Epithelial cell of alveolus of lung (primary cell): ENCODE results near the gene TSEN2. TPM values are rescaled to one million over a fixed set of nuclear protein-coding genes. Genes with fewer than 3 reads are reported as not detected.

Experiments used
- total RNA-seq: library from RNA; depleted of rRNA; stranded (reverse); fragments of >200 nt; gene quantifications from 2 replicates; pipeline ENCODE4 v1.2.1, GENCODE V29; 2015

TSEN2 gene
- total RNA-seq, result 6.1 and 10.2 TPM in 2 replicates

GRCh38 chr3:12484198-12484982 is at the start of gene TSEN2:
TSEN2 (plus strand) TSS chr3:12484480; CDS start chr3:12489801, 5,321 bp downstream.

GRCh38 chr3:12545473-12545791 is 61.2 kb downstream of the TSEN2 start, which contains the start of gene MKRN2OS:
MKRN2OS (minus strand) TSS chr3:12545499; CDS start chr3:12545464, 35 bp downstream.

GRCh38 chr3:12556690-12557472 is 72.6 kb downstream of the TSEN2 start, which contains the start of gene MKRN2:
MKRN2 (plus strand) TSS chr3:12557087; CDS start chr3:12557151, 64 bp downstream.

Other genes with a start within 250 kb of the TSEN2 start
- gene PPARG, start 195.4 kb upstream of the TSEN2 start, total RNA-seq, result 11.0 and 48.1 TPM in 2 replicates
- gene MKRN2OS, start 61.0 kb downstream of the TSEN2 start, total RNA-seq, result not detected in 2 replicates
- 41.4 and 47.6 TPM in 2 replicates for gene MKRN2, start 72.6 kb downstream of the TSEN2 start, total RNA-seq
- 64.8 and 67.6 TPM in 2 replicates for gene RAF1, start 179.6 kb downstream of the TSEN2 start, total RNA-seq